ENCODE data around the gene TNS4.

The TNS4 gene

GRCh38 chr17:40520991-40521453 is 19.6 kb upstream of the TNS4 start:
- no peaks in the 10 kb centered on the region for H3K27me3 ChIP-seq (replicated peaks; ENCODE audit: control insufficient read depth, insufficient read depth, low read length)
- H3K36me3 ChIP-seq (ENCODE audit: control insufficient read depth, insufficient read depth, low read length) = no peaks in the 10 kb centered on the region
- no peak overlapping the region for H3K4me3 ChIP-seq (replicated peaks; ENCODE audit: low read depth, low read length)
- TF ChIP-seq, protein P1, sequence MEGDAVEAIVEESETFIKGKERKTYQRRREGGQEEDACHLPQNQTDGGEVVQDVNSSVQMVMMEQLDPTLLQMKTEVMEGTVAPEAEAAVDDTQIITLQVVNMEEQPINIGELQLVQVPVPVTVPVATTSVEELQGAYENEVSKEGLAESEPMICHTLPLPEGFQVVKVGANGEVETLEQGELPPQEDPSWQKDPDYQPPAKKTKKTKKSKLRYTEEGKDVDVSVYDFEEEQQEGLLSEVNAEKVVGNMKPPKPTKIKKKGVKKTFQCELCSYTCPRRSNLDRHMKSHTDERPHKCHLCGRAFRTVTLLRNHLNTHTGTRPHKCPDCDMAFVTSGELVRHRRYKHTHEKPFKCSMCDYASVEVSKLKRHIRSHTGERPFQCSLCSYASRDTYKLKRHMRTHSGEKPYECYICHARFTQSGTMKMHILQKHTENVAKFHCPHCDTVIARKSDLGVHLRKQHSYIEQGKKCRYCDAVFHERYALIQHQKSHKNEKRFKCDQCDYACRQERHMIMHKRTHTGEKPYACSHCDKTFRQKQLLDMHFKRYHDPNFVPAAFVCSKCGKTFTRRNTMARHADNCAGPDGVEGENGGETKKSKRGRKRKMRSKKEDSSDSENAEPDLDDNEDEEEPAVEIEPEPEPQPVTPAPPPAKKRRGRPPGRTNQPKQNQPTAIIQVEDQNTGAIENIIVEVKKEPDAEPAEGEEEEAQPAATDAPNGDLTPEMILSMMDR (IDR thresholded peaks at IDR 0.05; ENCODE audit: insufficient read depth, low read length, poor library complexity, severe bottlenecking) = no peak
- no peak for DNase-seq (ENCODE audit: extremely low read depth, insufficient read length)

DNA sequence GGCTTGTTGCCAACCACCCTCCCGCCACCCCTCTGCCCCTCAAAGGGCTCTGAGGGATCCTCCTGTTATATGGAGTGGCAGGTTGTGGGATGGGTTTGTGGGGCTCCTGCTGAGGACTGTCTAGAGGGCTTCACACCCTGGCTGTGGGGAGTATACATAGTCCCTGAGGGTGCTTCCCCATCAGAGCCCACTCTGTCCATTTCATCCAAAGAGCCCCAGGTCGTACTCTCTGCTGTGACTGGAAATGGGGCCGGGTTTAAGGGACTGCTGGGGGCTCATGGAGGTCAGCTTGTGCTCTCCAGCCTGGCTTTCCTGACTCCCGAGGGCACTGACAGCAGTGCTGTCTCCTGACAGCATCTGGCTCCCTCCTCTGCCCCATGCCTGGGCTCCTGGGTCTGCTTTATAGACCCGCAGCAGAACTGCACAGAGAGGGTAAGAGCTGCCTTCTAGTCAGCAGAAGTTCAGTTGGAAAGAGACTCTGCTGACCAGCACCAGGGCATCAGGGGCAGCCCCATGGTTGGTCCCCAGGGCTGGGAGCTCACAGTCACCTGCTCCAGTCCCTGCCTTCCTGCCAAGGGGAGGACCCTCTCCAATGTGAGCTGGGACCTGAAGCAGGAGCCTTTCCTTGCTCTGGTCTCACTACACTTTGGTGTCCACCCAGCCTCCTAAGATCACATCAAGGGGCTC is 17.8 kb upstream of the TNS4 start:
- no peaks in the 10 kb centered on the region; the same call in 1 of the 2 replicates for H3K27me3 ChIP-seq (replicated peaks; ENCODE audit: control insufficient read depth, insufficient read depth, low read length)
- H3K36me3 ChIP-seq (ENCODE audit: control insufficient read depth, insufficient read depth, low read length) = no peaks in the 10 kb centered on the region
- H3K4me3 ChIP-seq (replicated peaks; ENCODE audit: low read depth, low read length) = no peak overlapping the region
- TF ChIP-seq, protein P1 (IDR thresholded peaks at IDR 0.05; ENCODE audit: insufficient read depth, low read length, poor library complexity, severe bottlenecking) = no peak
- no peak for DNase-seq (ENCODE audit: extremely low read depth, insufficient read length)

DNA sequence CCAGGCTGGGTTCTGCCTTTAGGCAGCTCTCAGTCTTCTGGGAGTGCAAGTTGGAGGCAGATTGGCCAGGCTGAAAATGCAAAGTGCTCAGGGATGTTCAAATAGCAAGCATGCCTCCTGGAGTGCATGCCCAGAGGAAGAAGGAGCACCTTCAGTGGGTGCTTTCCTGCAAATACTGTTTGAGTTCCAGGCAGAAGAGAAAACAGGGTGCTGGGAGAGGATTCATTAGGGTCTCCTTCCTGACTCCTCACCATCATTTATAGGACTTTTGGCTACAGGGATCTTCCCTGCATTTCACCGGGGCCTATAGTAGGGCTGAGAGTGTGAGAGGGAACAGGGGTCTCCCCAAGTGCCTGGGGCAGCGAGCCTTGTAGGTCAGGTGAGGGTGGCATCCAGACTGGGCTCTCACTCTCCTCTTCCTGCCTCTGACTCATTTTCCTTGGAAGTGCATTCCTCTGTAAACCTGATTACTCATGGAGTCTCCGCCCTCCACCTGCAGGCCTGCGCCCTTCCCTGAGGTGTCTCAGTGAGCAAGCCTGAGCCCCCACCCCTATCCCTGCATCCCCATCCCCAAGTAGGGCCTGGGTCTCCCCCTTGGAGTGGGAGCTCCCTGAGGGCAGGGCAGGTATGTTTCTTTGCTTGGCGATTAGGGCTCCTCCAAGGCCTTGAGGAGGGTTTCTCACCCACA is 17.1 kb upstream of the TNS4 start:
- Histone ChIP-seq H3K36me3 (ENCODE audit: control insufficient read depth, insufficient read depth, low read length) (no peaks in the 10 kb centered on the region), H3K4me3 (replicated peaks; ENCODE audit: low read depth, low read length) (no peak overlapping the region), H3K27me3 (replicated peaks; ENCODE audit: control insufficient read depth, insufficient read depth, low read length) (peaks cover 1% of the 10 kb centered on the region; the same call in 1 of the 2 replicates)
- DNase-seq (ENCODE audit: extremely low read depth, insufficient read length) = no peak
- TF ChIP-seq, protein P1 (IDR thresholded peaks at IDR 0.05; ENCODE audit: insufficient read depth, low read length, poor library complexity, severe bottlenecking) = no peak

GRCh38 chr17:40517981-40518380 is 16.6 kb upstream of the TNS4 start:
- no peak for DNase-seq (ENCODE audit: extremely low read depth, insufficient read length)
- TF ChIP-seq, protein P1 (IDR thresholded peaks at IDR 0.05; ENCODE audit: insufficient read depth, low read length, poor library complexity, severe bottlenecking) = no peak
- Histone ChIP-seq H3K4me3 (replicated peaks; ENCODE audit: low read depth, low read length) (no peak overlapping the region), H3K36me3 (ENCODE audit: control insufficient read depth, insufficient read depth, low read length) (no peaks in the 10 kb centered on the region), H3K27me3 (replicated peaks; ENCODE audit: control insufficient read depth, insufficient read depth, low read length) (peaks cover 1% of the 10 kb centered on the region; the same call in 1 of the 2 replicates)

- TF ChIP-seq, protein P1 (IDR thresholded peaks at IDR 0.05; ENCODE audit: insufficient read depth, low read length, poor library complexity, severe bottlenecking) = no peak
- Histone ChIP-seq H3K27me3 (replicated peaks; ENCODE audit: control insufficient read depth, insufficient read depth, low read length) (peaks cover 1% of the 10 kb centered on the region; the same call in 1 of the 2 replicates), H3K4me3 (replicated peaks; ENCODE audit: low read depth, low read length) (no peak overlapping the region), H3K36me3 (ENCODE audit: control insufficient read depth, insufficient read depth, low read length) (no peaks in the 10 kb centered on the region)
- no peak for DNase-seq (ENCODE audit: extremely low read depth, insufficient read length)
Measured at GRCh38 chr17:40517286-40517662, 15.9 kb upstream of the TNS4 start.

Data from GM06990 (cell line).